ENCODE data around the gene ROBO3.

Gene ROBO3, protein sequence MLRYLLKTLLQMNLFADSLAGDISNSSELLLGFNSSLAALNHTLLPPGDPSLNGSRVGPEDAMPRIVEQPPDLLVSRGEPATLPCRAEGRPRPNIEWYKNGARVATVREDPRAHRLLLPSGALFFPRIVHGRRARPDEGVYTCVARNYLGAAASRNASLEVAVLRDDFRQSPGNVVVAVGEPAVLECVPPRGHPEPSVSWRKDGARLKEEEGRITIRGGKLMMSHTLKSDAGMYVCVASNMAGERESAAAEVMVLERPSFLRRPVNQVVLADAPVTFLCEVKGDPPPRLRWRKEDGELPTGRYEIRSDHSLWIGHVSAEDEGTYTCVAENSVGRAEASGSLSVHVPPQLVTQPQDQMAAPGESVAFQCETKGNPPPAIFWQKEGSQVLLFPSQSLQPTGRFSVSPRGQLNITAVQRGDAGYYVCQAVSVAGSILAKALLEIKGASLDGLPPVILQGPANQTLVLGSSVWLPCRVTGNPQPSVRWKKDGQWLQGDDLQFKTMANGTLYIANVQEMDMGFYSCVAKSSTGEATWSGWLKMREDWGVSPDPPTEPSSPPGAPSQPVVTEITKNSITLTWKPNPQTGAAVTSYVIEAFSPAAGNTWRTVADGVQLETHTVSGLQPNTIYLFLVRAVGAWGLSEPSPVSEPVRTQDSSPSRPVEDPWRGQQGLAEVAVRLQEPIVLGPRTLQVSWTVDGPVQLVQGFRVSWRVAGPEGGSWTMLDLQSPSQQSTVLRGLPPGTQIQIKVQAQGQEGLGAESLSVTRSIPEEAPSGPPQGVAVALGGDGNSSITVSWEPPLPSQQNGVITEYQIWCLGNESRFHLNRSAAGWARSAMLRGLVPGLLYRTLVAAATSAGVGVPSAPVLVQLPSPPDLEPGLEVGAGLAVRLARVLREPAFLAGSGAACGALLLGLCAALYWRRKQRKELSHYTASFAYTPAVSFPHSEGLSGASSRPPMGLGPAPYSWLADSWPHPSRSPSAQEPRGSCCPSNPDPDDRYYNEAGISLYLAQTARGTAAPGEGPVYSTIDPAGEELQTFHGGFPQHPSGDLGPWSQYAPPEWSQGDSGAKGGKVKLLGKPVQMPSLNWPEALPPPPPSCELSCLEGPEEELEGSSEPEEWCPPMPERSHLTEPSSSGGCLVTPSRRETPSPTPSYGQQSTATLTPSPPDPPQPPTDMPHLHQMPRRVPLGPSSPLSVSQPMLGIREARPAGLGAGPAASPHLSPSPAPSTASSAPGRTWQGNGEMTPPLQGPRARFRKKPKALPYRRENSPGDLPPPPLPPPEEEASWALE (N-terminal part only)

DNA sequence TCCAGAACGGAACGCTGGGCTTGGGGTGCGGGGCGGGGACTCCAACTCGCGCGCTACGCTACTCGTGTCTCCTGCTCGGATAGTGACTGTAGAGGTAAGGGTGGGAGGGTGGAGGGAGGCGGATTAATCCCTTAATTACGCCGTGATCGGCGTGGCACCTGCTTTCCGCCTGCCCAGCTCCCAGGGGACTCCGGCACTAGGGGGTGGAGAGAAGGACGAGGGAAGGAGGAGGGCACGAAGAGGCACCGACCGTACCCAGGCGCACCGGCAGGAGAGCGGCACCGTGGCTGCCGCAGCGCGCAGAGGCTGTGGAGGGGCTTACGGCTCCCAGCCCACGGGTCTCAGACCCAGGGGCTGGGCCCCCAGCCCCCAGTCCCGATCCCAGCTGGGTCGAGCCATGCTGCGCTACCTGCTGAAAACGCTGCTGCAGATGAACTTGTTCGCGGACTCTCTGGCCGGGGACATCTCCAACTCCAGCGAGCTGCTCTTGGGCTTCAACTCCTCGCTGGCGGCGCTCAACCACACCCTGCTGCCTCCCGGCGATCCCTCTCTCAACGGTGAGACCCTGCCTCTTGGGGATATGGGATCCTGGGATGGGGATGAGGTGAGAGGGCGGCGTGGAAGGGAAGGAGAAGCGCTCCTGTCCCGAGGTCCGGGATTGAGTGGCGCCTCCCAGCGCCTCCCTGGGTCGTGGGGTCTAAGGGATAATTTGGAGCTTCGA is at the start of gene ROBO3:
Gene ROBO3 (plus strand): TSS at position 252 of the 721 bp plus-strand sequence. CDS start 146 bp downstream, at position 398.
- FAIRE-seq = no peak

- FAIRE-seq = no peak
Observed at GRCh38 chr11:124817036-124817435, 48.2 kb upstream of the ROBO3 start.

GRCh38 chr11:124821995-124822730 is 43.1 kb upstream of the ROBO3 start:
- no peak for FAIRE-seq

- no peak for FAIRE-seq
Observed at GRCh38 chr11:124823512-124824376, 41.5 kb upstream of the ROBO3 start.

- no peak for FAIRE-seq
Observed at GRCh38 chr11:124825876-124826275, 39.4 kb upstream of the ROBO3 start.

GRCh38 chr11:124829986-124830385 is 35.2 kb upstream of the ROBO3 start:
- FAIRE-seq = no peak

GRCh38 chr11:124830749-124831148 is 34.5 kb upstream of the ROBO3 start:
- FAIRE-seq = no peak

DNA sequence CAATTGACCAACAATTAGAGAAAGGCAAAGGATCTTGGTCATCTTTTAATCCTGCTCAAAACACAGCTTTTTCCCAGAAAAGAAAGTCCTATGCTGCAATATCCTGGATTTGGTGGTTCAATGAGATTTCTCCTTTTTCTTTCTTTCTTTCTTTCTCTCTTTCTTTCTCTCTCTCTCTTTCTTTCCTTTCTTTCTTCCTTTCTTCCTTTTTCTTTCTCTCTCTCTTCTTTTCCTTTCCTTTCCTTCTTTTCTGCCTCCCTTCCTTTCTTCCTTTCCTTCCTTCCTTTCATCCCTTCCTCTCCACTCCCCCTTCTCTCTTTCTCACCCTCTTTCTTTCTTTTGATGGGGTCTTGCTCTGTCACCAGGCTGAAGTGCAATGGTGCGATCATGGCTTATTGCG is 33.3 kb upstream of the ROBO3 start:
- no peak for FAIRE-seq

- no peak for FAIRE-seq
Observed at GRCh38 chr11:124832571-124832970, 32.7 kb upstream of the ROBO3 start.

- FAIRE-seq = no peak
Observed at GRCh38 chr11:124834526-124835180, 30.6 kb upstream of the ROBO3 start.

DNA sequence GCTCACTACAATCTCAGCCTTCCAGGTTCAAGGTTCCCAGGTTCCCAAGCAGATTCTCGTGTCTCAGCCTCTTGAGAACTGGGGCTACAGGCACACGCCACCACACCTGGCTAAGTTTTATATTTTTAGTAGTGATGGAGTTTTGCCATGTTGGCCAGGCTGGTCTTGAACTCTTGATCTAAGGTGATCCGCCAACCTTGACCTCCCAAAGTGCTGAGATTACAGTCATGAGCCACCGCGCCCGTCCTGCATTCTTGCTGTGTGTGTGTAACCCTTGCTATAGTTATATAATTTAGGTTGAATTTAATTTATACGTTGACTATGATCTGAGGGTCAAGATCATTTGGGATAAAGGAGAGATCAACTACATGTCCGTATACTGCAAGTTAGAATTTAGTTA is 29.3 kb upstream of the ROBO3 start:
- FAIRE-seq = no peak

GRCh38 chr11:124837491-124837856 is 27.8 kb upstream of the ROBO3 start:
- no peak for FAIRE-seq

GRCh38 chr11:124838805-124839127 is 26.5 kb upstream of the ROBO3 start:
- FAIRE-seq = no peak

DNA sequence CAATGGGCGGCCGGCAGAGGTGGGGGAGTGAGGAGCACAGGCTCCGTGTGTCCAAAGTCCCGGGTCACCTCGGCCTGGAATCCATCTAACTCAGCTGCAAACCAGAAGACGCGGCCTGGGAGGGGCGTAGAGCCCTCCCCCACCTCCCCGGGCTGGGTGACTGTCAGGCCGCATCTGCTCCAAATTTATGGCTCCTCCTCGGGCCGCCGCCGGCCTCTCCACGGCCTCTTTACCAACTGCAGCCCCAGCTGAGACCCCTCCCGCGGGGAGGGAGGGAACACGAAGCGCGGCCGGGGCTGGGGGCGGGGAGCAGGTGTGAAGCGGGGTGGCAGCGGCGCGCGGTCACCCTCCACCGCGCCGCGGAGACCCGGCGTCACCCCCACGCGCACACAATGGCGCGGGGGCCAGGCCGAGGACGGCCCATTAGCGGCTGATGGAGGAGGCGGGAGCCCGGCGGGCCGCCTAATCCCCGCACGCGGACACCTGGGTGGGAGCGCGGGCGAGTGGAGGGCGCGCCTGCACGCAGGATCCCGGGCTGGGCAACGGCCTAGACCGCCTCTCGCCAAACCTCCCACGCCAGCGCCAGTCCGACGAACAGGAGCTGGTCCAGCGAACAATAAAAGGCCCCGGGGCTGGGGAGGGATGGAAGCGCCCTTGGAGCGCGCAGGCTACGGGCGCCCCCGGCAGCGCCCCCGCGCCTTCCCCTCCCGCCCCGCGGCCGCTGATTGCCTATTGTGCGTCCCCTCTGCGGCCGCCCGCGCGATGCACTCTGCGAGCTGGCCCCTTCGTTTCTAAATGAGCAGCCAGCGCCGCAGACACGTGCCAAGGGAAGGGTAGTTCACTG is 25.9 kb upstream of the ROBO3 start:
- FAIRE-seq = no peak

- FAIRE-seq = no peak
Observed at GRCh38 chr11:124839972-124840621, 25.1 kb upstream of the ROBO3 start.

- FAIRE-seq = no peak
Observed at GRCh38 chr11:124840666-124841065, 24.6 kb upstream of the ROBO3 start.

GRCh38 chr11:124841201-124841600 is 24.0 kb upstream of the ROBO3 start:
- no peak for FAIRE-seq

DNA sequence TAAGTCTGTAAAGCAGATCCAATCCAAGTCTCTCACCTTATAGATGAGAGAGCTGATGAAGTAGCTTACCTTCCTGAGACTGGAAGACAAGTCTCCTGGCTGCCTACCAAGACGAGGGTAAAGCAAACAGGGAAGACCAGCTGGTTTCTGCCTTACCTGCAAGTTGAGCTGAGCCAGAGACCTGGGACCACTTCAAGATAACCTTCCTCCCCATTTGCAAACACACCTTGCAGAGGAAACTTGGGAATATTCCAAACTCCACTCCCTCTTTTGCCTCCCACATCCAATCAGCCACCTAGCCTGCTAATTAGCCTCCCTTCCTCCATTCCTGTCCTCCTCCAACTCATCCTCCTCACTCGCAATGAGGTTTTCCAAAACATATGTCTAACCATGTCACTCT is 23.4 kb upstream of the ROBO3 start:
- FAIRE-seq = no peak

- FAIRE-seq = no peak
Observed at GRCh38 chr11:124842305-124842704, 22.9 kb upstream of the ROBO3 start.

Data from colon (tissue), 2 donors.